Endothelial cell of umbilical vein (primary cell): ENCODE data around the gene ITGA11. TPM values are rescaled to one million over a fixed set of nuclear protein-coding genes. Genes with fewer than 3 reads are reported as not detected.

Source experiments
- BruUV-seq: library from RNA; stranded (reverse); fragments of 400-500 nt; replicated peaks from 2 replicates; lab custom pipeline; 2021; lab: Mats Ljungman, UMichigan
- CTCF ChIA-PET: fragments of 300-600, 350-600 bp; sonication (Branson Sonifier 250); formaldehyde crosslinking; loops from one replicate; lab custom pipeline; 2021; ENCODE audit warnings: antibody characterized with exemption, inconsistent platforms; lab: Charles Lee
- POLR2A ChIA-PET: fragments of 300-600, 350-600 bp; sonication (Branson Sonifier 250); formaldehyde crosslinking; loops from one replicate; lab custom pipeline; 2021; ENCODE audit warnings: antibody characterized with exemption, inconsistent platforms; lab: Charles Lee
- DNase-seq: peaks from one replicate; pipeline ENCODE4 v3.0.0-alpha.2; 2011; ENCODE audit warnings: low read depth, low spot score
- FAIRE-seq: peaks from 2 replicates; lab custom pipeline; 2011; peaks lifted over from hg19 to GRCh38; lab: Jason Lieb, UNC
- H2AFZ ChIP-seq: 2 replicates; pipeline ENCODE4 v1.6.0; 2012; ENCODE audit warnings: low read depth, low read length, control low read depth, inconsistent platforms
- H3K27ac ChIP-seq: 2 replicates; pipeline ENCODE4 v1.5.1; 2011; ENCODE audit warnings: low read depth, mild to moderate bottlenecking, control low read depth, low read length, moderate library complexity; ENCODE audit not compliant: insufficient read depth
- H3K27me3 ChIP-seq, 2 experiments: 2 replicates each; pipeline versions ENCODE4 v1.6.0 to v1.6.1; 2011; ENCODE audit warnings: low read length in 2 of 2, mixed read lengths in 1 of 2; ENCODE audit not compliant: control insufficient read depth in 2 of 2, insufficient read depth in 2 of 2
- H3K36me3 ChIP-seq, 2 experiments: 2 replicates in 1 of 2; 3 replicates in 1 of 2; pipeline ENCODE4 v1.5.1; 2011; ENCODE audit warnings: low read length in 2 of 2, mild to moderate bottlenecking in 1 of 2, moderate library complexity in 1 of 2; ENCODE audit not compliant: control insufficient read depth in 2 of 2, insufficient read depth in 2 of 2; ENCODE audit errors: extremely low read depth in 1 of 2
- H3K4me1 ChIP-seq: 3 replicates; pipeline ENCODE4 v1.5.1; 2011; ENCODE audit warnings: mild to moderate bottlenecking, low read length; ENCODE audit not compliant: control insufficient read depth, insufficient read depth; ENCODE audit errors: extremely low read depth
- H3K4me2 ChIP-seq: 2 replicates; pipeline ENCODE4 v1.6.1; 2011; ENCODE audit warnings: low read length, control low read depth, mixed read lengths; ENCODE audit not compliant: insufficient read depth
- H3K4me3 ChIP-seq, 3 experiments: fragments of 200-600 bp in 1 of 3; sonication (generic), shearing (Covaris generic) in 1 of 3; replicated peaks in 1 of 3; 2 replicates each; pipeline ENCODE4 v1.5.1; 2011 to 2016; ENCODE audit warnings: control low read depth in 3 of 3, low read length in 3 of 3, mild to moderate bottlenecking in 2 of 3, inconsistent platforms in 1 of 3, low read depth in 1 of 3, moderate library complexity in 1 of 3; ENCODE audit not compliant: insufficient read depth in 1 of 3
- H3K79me2 ChIP-seq: 2 replicates; pipeline ENCODE4 v1.6.0; 2012; ENCODE audit warnings: low read length, inconsistent platforms; ENCODE audit not compliant: control insufficient read depth, insufficient read depth
- H3K9ac ChIP-seq: replicated peaks from 2 replicates; pipeline ENCODE3; 2011; ENCODE audit warnings: low read length, control low read depth; ENCODE audit not compliant: insufficient read depth; ENCODE audit errors: extremely low read depth
- H3K9me1 ChIP-seq: replicated peaks from 3 replicates; pipeline ENCODE4 v1.6.0; 2011; ENCODE audit warnings: mild to moderate bottlenecking, low read length; ENCODE audit not compliant: control insufficient read depth, insufficient read depth; ENCODE audit errors: extremely low read depth
- H3K9me3 ChIP-seq: replicated peaks from 2 replicates; pipeline ENCODE4 v1.5.1; 2012; ENCODE audit warnings: low read length, inconsistent platforms; ENCODE audit not compliant: control insufficient read depth, insufficient read depth
- H4K20me1 ChIP-seq: replicated peaks from 2 replicates; pipeline ENCODE3; 2011; ENCODE audit warnings: mild to moderate bottlenecking, low read length; ENCODE audit not compliant: control insufficient read depth, insufficient read depth; ENCODE audit errors: extremely low read depth
- CTCF ChIP-seq, 2 donors: IDR thresholded peaks; 1 replicate in 1 of 2; 2 replicates in 1 of 2; pipeline ENCODE4 v1.5.1; 2011; ENCODE audit warnings: low read length in 2 of 2, mild to moderate bottlenecking in 2 of 2, moderate library complexity in 2 of 2, control low read depth in 1 of 2, inconsistent platforms in 1 of 2, low read depth in 1 of 2; ENCODE audit not compliant: insufficient read depth in 1 of 2; ENCODE audit errors: extremely low read depth in 1 of 2
- POLR2A ChIP-seq: IDR thresholded peaks from 2 replicates; pipeline ENCODE4 v1.6.1; 2012; ENCODE audit warnings: low read depth, mild to moderate bottlenecking, control low read depth, low read length
- dilution Hi-C: fragments of 300-500 bp; cut with MboI; formaldehyde crosslinking; loops from one replicate; pipeline ENCODE4 v1.15.0; 2019; ENCODE audit warnings: low sequenced_read_pairs; ENCODE audit not compliant: extremely low pct_ligation_motif_present
- intact Hi-C: fragments of 100-400 bp; cut with micrococcal nuclease; formaldehyde crosslinking; loops from one replicate; pipeline ENCODE4 v1.10.0; 2022
- polyA plus RNA-seq, 4 experiments: library from polyadenylated mRNA; depleted of rRNA in 3 of 4; stranded (reverse) in 3 of 4; unstranded in 1 of 4; fragments of >200 nt; gene quantifications; 2 replicates each; pipeline versions ENCODE4 v1.2.1 to v1.2.3, GENCODE V29; 2011 to 2012; ENCODE audit warnings: missing spikeins in 1 of 4
- total RNA-seq: library from RNA; stranded (reverse); gene quantifications from 2 replicates; pipeline ENCODE4 v1.2.3, GENCODE V29; 2021

Gene ITGA11
- total and polyA plus RNA-seq, 2 donors (not counting 3 experiments of a cell fraction or from before 2014, with no cell fraction given) = 0.18 to 1.0 TPM

- BruUV-seq = no TSS peak
- dilution Hi-C loops = no loop called here
- Histone ChIP-seq H3K4me3 (no peak overlapping the region), H3K4me1 (peaks cover 37% of the 10 kb centered on the region), H3K9me3 (no peaks in the 10 kb centered on the region), H3K27me3 (no peaks in the 10 kb centered on the region), H3K9ac (no peak overlapping the region), H2AFZ (no peak overlapping the region), H4K20me1 (no peaks in the 10 kb centered on the region), H3K36me3 (no peaks in the 10 kb centered on the region), H3K27ac (peak overlapping the region; percentile 50), H3K4me2 (no peak overlapping the region), H3K9me1 (no peaks in the 10 kb centered on the region), H3K79me2 (no peaks in the 10 kb centered on the region)
- peak; percentile 78 for FAIRE-seq
- TF ChIP-seq POLR2A (no peak), CTCF (IDR thresholded peaks at IDR 0.05; ENCODE audit: extremely low read depth in 1 of 2, insufficient read depth in 1 of 2, low read depth in 1 of 2, low read length in 2 of 2) (peak; percentile 61 to 69)
- POLR2A ChIA-PET = interaction anchor here (0.6 kb wide), 1 partner anchor 100 kb away, joined by 3 read pairs; no protein-coding TSS in a partner anchor
- CTCF ChIA-PET = interaction anchor here (0.9 to 2.8 kb wide), 8 partner anchors 9 to 167 kb away, joined by 3 to 35 read pairs (median 8); no protein-coding TSS in a partner anchor
- intact Hi-C loops = loop anchor here (1.0 to 5.0 kb wide), 4 partner anchors 67 to 159 kb away; no protein-coding TSS in a partner anchor
- DNase-seq = peak; percentile 69
Measured at GRCh38 chr15:68383161-68384074, 48.5 kb downstream of the ITGA11 start.
